ENCODE results near the gene ISCA2.

- no peak for TF ChIP-seq POLR2AphosphoS5 (IDR thresholded peaks at IDR 0.05; ENCODE audit: low read depth, low read length)
- TF ChIP-seq POLR2A (IDR thresholded peaks at IDR 0.05; ENCODE audit: low read depth, low read length) = no peak
- TF ChIP-seq TAF1 (IDR thresholded peaks at IDR 0.05; ENCODE audit: low read depth, low read length) = no peak
- peak; percentile 62 for TF ChIP-seq SPI1 (IDR thresholded peaks at IDR 0.05; ENCODE audit: low read depth, low read length)
- no peak for TF ChIP-seq PAX5 (IDR thresholded peaks at IDR 0.05; ENCODE audit: insufficient read depth, low read length, severe bottlenecking)
Observed at GRCh38 chr14:74488786-74489397, 4.7 kb upstream of the ISCA2 start.
